ENCODE data around the gene TTR. TPM values are rescaled to one million over a fixed set of nuclear protein-coding genes. Genes with fewer than 3 reads are reported as not detected.

The TTR gene
- total RNA-seq, 1 donor from 2014 or later: not detected

DNA sequence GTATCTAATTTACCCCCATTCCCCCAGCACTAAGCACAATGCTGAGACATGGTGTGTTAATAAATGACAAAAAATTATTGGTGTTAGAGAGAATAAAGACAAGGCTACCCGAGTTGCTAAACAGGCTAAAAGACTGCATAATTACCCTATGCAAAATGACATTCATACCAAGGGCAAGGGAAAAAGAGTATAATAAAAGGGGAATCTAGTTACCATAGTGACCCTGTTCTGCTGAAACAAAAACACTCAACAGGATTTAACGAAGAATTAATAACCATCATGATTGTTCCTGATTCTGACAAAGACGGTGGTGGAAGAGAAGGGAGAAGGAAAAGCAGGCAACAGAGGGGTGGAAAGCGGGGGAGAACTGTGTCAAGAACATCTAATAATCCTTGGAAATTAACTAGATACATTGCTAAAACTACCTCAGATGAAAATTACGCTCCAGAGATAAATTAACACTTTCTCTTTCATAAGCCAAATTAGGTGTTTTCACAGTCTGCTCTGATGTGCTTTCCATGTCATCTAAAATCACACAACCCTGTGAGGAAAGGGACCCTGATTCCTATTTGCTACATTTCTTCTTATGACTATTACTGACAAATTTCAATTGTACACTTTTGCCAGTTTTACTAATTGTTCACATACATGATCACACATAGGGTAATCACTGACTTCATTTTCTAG lies 25.5 kb downstream of the TTR start:
- DNase-seq: no peak

DNA sequence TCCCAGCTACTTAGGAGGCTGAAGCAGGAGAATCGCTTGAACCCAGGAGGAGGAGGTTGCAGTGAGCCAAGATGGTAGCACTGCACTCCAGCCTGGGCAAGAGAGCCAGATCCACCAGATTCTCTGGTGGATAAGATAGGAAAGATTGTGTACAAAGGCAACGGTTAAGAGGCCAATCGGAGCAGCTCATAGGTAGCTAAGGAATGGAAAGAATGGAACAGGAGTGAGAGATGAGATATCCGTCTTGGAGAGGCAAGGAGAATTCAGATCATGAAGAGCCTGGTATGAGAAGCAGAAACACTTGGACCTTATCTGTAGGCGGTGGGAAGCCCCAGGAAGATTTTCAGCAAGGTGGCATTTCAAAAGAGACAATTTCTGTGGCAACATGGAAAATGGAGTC lies 27.1 kb downstream of the TTR start:
- DNase-seq: no peak

DNA sequence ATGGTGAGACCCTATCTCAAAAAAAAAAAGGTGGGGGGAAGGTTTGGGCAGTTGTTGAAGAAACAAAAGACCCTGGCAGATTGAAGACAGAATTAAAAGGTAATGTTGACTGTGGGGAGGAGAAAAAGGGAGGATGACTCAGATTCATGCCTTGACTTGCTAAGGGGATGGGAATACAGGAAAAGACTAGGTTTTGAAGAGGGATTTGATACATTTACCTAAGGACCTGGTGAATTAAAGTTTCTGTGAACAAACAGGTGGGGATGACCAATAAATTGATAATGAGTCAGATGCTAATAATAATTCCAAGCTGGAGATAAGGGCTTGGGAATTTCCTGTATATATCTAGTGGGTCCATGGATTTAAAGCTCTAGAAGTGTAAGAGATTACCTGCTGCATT lies 27.6 kb downstream of the TTR start:
- no peak for DNase-seq

DNA sequence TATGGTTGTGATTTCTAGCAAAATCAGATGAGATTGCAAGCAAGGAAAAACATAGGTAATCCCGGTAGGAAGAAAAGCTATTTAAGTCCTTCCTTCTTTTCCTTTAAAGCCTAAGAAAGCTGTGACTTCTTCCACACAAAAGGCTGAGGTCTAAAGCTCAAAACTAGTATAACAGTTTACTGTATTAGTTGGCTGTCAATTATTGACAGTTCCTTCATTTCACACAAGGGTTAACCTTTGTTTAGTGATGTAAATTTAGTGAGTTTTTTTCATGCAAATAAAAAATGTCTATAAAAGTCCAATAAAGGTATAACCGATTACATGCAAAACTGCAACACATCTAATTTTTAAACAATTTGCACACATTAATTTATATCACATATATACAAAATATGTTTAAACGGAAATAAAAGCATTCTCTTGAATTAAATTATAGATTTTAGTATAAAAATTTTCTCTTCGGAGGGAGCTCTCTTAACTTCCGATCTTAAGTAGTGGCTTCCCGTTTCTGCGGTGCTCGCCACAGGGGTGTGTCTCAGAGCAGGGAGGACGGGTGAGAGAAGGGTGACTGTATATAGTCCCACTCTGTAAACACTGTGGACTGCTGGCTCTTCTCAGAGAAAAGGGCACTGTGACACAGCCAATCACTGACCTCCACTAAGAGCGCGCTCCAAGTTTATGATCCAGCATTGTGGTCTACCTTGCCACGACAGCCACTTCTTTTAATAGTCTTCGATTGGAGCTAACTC lies 33.4 kb downstream of the TTR start:
- no peak for DNase-seq

DNA sequence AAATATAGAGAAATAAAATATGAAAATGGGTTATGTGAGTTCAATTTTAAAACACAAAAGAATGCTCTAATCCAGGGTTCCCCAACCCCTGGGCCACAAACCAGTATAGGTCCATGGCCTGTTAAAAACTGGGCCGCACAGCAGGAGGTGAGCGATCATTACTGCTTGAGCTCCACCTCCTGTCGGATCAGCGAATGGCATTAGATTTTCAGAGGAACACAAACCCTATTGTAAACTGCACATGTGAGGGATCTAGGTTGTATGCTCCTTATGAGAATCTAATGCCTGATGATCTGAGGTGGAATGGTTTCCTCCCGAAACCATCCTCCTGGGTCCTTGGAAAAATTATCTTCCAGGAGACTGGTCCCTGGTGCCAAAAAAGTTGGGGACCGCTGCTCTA lies 34.7 kb downstream of the TTR start:
- no peak for DNase-seq

DNA sequence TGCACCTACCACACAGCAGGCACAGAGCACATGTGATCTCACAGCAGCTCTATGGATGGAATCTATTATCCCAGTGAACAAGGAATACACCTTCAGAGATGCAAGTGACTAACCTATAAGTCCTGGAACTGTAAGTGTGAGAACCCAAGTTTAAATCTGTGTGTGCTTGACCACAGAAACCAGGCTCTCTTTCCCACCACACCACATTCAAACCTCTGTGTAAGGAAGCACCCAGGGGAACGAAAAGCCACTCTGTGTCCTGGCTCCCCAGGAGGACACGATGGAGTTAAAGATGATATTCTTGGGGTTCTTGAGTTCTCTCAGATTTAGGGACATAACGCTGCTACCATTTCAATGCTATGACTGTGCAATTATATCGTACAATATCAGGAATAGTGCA lies 38.9 kb downstream of the TTR start:
- no peak for DNase-seq

DNA sequence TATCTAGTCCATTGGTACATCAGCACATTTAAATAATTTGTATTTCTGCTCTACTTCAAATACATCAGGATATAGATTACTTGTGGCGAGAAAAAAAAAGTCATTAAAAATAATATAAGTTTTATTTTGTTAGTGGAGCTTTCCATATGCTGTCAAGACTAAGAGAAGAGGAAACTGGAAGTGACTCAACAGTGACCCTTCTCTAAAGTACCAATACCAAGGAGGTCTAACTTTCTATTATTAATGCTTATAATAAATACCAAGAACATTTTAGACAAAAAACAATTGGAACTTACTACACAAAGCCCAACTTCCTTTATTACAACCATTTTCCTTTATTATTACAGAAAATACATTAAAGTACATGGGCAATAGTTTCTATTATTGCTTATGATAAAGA lies 39.8 kb downstream of the TTR start:
- no peak for DNase-seq

DNA sequence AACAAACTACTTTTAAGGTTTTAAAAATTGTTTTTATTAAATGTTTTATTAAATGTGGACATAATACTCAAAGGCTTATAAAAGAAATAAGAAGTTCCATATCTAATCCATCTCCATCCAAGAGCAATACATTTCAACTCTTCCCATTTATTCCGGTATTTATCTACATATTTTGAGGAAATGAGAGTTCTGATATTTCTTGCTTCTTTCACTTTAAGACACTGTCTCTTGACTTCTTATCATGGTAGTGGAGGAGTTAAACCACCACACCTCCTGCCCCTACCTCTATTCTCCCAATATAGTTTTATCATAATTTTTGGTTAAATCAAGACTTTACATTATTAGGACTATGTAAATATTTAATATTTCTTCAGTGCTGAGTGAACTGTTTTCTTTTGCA lies 40.7 kb downstream of the TTR start:
- DNase-seq: no peak

DNA sequence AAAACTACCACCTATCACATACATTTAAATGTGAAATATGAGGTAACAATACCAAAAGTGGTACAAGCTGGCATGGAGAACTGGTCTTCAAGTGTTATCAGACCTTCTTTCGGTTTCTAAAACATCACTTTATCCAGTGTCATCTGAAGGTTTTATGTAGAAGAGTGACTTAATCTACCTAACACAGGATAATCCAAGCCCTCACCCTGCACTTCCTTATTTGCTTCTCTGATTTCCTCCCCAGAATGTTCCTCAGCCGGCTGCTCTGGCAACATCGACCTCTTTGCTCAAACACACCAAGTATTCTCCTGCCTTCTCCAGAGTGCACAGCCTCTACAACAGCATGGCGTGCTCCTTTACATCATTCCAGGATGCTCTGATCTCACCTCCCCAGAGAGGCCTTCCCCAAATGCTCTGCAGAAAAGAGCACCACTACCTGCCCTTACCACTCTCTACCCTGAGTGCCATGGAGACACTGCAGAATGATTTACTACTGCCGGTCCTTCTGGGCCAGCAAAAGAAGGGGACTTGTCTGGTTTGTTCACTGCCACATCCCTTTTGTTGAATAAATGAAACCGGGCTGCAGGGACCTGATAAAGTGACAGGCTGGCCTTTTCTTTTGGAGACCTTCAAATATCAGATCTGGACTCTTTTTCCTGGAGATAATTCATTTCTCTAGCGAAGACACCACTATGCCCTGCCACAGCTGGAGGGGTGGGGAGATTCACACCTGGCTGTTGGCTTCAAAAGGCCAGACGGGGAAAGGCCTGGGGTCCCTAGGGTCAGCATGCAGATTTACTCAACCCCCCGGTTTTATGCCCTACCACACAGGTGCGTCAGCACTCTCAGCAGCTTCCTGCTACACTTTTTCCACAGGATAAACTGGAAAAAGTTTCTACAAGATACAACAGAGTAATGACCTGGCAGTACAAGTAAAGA lies 42.0 kb downstream of the TTR start:
- no peak for DNase-seq

DNA sequence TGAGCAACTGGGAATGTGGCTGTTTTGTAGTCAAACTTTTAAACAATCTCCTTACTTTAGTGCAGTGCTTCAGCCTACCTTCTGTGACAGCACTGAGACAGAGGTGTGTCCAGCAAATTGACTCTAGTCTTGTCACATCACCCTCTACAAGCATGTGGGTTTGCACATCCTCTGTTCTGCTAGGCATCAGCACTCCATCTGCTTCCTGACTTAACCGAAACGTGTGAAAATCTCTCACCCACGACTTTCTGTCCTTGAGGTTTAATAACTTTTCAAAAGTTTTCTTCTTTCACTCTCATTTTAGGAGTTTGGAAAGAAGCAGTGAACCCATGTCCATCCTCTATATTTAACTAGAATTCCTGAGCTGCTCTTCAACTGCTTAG lies 42.6 kb downstream of the TTR start:
- DNase-seq: no peak

DNA sequence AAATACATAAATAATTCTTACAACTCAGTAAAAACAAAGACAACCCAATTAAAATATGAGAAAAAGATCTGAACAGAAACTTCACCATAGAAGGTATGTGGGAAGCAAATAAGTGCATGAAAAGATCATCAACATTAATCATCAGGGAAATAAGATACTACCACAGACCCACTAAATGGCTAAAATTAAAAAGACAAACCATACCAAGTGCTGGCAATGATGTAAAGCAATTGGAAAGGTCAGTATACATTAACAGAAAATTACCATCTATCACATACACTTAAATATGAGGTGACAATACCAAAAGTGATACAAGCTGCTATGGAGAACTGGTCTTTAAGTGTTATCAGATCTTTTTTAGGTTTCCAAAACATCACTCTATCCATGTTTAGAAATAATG lies 44.7 kb downstream of the TTR start:
- no peak for DNase-seq

DNA sequence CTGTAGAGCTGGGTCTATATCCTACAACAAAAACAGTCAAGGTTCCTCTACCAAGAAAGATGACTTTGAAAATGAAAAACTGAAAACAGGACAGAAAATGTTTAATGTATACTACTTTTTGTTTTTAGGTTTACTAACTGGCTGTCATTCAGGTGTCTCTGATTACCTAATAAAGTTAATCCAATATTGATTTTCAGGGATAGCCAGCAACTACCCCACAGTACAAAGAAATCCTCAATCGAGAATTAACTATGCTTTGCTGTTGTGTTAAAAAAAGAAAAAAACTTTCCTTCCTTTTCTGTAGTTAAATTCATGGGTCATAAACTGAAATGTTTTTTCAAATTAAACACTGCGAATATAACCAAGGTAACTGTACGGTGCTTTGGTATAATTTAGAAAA lies 45.8 kb downstream of the TTR start:
- no peak for DNase-seq

DNA sequence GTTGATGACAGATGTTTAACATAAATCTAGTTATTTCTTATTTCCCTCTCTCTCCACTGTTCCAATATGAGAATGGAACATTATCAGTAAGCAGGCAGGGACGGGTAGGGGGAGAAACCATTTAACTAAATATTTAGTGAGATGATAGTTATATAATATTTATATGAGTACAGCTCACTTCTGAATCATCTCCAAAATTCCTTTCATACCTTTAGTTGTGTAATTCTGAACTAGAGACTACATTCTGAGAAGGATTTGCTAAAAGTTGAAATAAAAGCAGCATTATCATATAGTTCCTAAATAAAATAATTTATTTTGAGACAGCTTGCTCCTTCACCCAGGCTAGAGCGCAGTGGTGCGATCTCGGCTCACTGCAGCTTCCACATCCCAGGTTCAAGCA lies 51.3 kb downstream of the TTR start:
- no peak for DNase-seq

DNA sequence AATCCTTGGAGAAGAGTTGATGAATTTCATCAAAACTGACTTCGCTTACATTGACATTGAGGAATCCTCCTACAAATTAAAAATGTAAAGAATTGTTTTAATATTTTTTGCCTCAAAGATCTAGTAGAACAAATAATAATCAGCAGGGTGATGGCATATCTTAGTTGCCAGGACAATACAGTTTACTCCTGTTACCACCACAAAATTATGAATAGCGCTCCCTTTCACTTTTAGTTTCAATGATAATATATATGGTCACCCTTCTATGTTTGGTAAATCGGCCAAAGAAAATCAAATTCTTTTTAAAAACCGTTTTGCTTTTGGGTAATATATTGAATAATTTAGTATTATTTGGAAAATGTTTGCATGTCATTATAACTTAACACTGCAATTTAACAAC lies 53.7 kb downstream of the TTR start:
- DNase-seq: no peak

DNA sequence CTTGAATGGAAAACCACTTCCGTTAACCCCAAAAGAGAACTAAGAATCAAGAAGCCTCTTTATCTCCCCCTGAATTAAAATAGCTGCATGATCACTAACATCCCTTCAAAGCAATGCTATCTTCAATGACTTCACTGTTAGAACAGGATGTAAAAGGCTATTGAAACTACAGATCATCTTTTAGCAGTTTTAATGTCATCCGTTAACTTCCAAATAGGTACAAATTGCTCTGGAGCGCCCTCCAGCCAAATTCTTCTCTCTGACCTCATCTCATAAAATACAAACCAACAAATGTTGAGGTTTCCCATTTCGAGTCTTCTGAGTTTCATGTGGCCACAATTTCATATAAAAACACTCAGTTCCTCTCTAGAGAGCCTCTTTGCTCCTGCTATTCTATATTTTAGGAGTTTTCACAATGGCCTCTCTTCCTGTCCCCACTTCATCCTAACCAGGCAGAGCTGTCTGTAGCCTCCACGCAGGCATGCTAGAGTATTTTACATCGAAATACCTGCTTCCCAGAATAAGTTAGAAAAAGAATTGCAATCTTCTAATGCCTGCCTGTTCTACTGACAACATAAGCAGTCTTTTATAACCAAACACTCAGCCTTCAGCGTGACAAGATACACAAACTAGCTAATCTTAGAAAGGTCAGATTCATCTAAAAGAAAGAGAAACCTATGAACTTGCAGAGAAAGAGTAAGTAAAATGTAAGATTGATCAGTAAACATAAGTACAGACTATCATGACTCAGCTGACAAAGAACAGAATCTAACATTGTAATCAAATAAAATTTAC lies 54.9 kb downstream of the TTR start:
- DNase-seq: no peak

DNA sequence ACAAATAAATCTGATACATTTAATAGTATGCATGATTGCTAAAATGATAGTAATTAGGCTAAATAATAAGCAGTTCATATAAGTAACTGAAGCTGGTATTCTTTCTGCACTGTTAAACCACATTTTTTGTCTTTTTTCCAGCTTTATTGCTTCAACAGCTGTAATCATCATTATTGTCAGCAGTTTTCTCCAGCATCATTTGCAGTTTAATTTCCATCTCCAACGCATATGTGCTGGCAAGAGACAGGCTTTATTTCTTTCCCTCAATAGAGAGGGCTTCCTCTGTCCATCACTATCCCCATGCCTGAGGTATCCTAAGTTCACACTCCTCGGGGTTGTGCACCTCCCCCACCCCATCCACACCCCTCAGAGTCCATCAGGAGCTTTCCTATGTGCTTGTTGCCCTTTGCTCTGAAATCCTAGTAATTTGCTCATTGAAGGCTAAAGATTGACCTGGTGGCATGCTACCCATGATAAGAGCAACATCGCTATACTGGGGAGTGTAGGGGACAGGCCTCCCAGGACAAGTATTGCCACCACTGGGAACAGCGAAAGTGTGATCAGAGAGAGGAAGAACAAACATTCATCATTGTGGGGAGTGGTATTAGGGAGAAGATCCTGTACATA lies 55.6 kb downstream of the TTR start:
- no peak for DNase-seq

Other genes with a start within 250 kb of the TTR start
- gene DSG4, start 215.1 kb upstream of the TTR start, total RNA-seq: not detected
- 32.3 TPM for gene DSG3, start 144.1 kb upstream of the TTR start, total RNA-seq
- gene DSG2, start 93.7 kb upstream of the TTR start, total RNA-seq: 15.2 TPM
- gene B4GALT6, start 92.7 kb downstream of the TTR start, total RNA-seq: 7.2 TPM
- not detected for gene SLC25A52, start 169.0 kb downstream of the TTR start, total RNA-seq